Endothelial cell of umbilical vein (primary cell): ENCODE results near the gene PXK. TPM values are rescaled to one million over a fixed set of nuclear protein-coding genes. Genes with fewer than 3 reads are reported as not detected.

Experiments
- BruUV-seq: library from RNA; stranded (reverse); fragments of 400-500 nt; replicated peaks from 2 replicates; lab custom pipeline; 2021; lab: Mats Ljungman, UMichigan
- CTCF ChIA-PET: fragments of 300-600, 350-600 bp; sonication (Branson Sonifier 250); formaldehyde crosslinking; loops from one replicate; lab custom pipeline; 2021; ENCODE audit warnings: antibody characterized with exemption, inconsistent platforms; lab: Charles Lee
- POLR2A ChIA-PET: fragments of 300-600, 350-600 bp; sonication (Branson Sonifier 250); formaldehyde crosslinking; loops from one replicate; lab custom pipeline; 2021; ENCODE audit warnings: antibody characterized with exemption, inconsistent platforms; lab: Charles Lee
- DNase-seq: peaks from one replicate; pipeline ENCODE4 v3.0.0-alpha.2; 2011; ENCODE audit warnings: low read depth, low spot score
- FAIRE-seq: peaks from 2 replicates; lab custom pipeline; 2011; peaks lifted over from hg19 to GRCh38; lab: Jason Lieb, UNC
- H2AFZ ChIP-seq: 2 replicates; pipeline ENCODE4 v1.6.0; 2012; ENCODE audit warnings: low read depth, low read length, control low read depth, inconsistent platforms
- H3K27ac ChIP-seq: 2 replicates; pipeline ENCODE4 v1.5.1; 2011; ENCODE audit warnings: low read depth, mild to moderate bottlenecking, control low read depth, low read length, moderate library complexity; ENCODE audit not compliant: insufficient read depth
- H3K27me3 ChIP-seq, 2 experiments: 2 replicates each; pipeline versions ENCODE4 v1.6.0 to v1.6.1; 2011; ENCODE audit warnings: low read length in 2 of 2, mixed read lengths in 1 of 2; ENCODE audit not compliant: control insufficient read depth in 2 of 2, insufficient read depth in 2 of 2
- H3K36me3 ChIP-seq, 2 experiments: 2 replicates in 1 of 2; 3 replicates in 1 of 2; pipeline ENCODE4 v1.5.1; 2011; ENCODE audit warnings: low read length in 2 of 2, mild to moderate bottlenecking in 1 of 2, moderate library complexity in 1 of 2; ENCODE audit not compliant: control insufficient read depth in 2 of 2, insufficient read depth in 2 of 2; ENCODE audit errors: extremely low read depth in 1 of 2
- H3K4me1 ChIP-seq: 3 replicates; pipeline ENCODE4 v1.5.1; 2011; ENCODE audit warnings: mild to moderate bottlenecking, low read length; ENCODE audit not compliant: control insufficient read depth, insufficient read depth; ENCODE audit errors: extremely low read depth
- H3K4me2 ChIP-seq: 2 replicates; pipeline ENCODE4 v1.6.1; 2011; ENCODE audit warnings: low read length, control low read depth, mixed read lengths; ENCODE audit not compliant: insufficient read depth
- H3K4me3 ChIP-seq, 3 experiments: fragments of 200-600 bp in 1 of 3; sonication (generic), shearing (Covaris generic) in 1 of 3; replicated peaks in 1 of 3; 2 replicates each; pipeline ENCODE4 v1.5.1; 2011 to 2016; ENCODE audit warnings: control low read depth in 3 of 3, low read length in 3 of 3, mild to moderate bottlenecking in 2 of 3, inconsistent platforms in 1 of 3, low read depth in 1 of 3, moderate library complexity in 1 of 3; ENCODE audit not compliant: insufficient read depth in 1 of 3
- H3K79me2 ChIP-seq: 2 replicates; pipeline ENCODE4 v1.6.0; 2012; ENCODE audit warnings: low read length, inconsistent platforms; ENCODE audit not compliant: control insufficient read depth, insufficient read depth
- H3K9ac ChIP-seq: replicated peaks from 2 replicates; pipeline ENCODE3; 2011; ENCODE audit warnings: low read length, control low read depth; ENCODE audit not compliant: insufficient read depth; ENCODE audit errors: extremely low read depth
- H3K9me1 ChIP-seq: replicated peaks from 3 replicates; pipeline ENCODE4 v1.6.0; 2011; ENCODE audit warnings: mild to moderate bottlenecking, low read length; ENCODE audit not compliant: control insufficient read depth, insufficient read depth; ENCODE audit errors: extremely low read depth
- H3K9me3 ChIP-seq: replicated peaks from 2 replicates; pipeline ENCODE4 v1.5.1; 2012; ENCODE audit warnings: low read length, inconsistent platforms; ENCODE audit not compliant: control insufficient read depth, insufficient read depth
- H4K20me1 ChIP-seq: replicated peaks from 2 replicates; pipeline ENCODE3; 2011; ENCODE audit warnings: mild to moderate bottlenecking, low read length; ENCODE audit not compliant: control insufficient read depth, insufficient read depth; ENCODE audit errors: extremely low read depth
- FOS ChIP-seq: IDR thresholded peaks from 2 replicates; pipeline ENCODE4 v1.6.1; 2011; ENCODE audit warnings: mild to moderate bottlenecking, low read length, moderate library complexity, borderline replicate concordance; ENCODE audit not compliant: insufficient read depth
- GATA2 ChIP-seq: IDR thresholded peaks from 2 replicates; pipeline ENCODE4 v1.7.0; 2011; ENCODE audit warnings: low read depth, mild to moderate bottlenecking, moderate library complexity, mixed read lengths, low read length; ENCODE audit not compliant: insufficient read length, insufficient read depth
- JUN ChIP-seq: IDR thresholded peaks from 2 replicates; pipeline ENCODE4 v1.6.1; 2011; ENCODE audit warnings: borderline replicate concordance, low read depth; ENCODE audit not compliant: insufficient read length, insufficient read depth
- MAX ChIP-seq: IDR thresholded peaks from 2 replicates; pipeline ENCODE4 v1.6.1; 2011; ENCODE audit not compliant: insufficient read depth, insufficient read length
- MYC ChIP-seq: IDR thresholded peaks from one replicate; pipeline ENCODE4 v1.6.1; 2011; ENCODE audit warnings: mild to moderate bottlenecking, low read depth, low read length
- POLR2AphosphoS5 ChIP-seq: IDR thresholded peaks from 2 replicates; pipeline ENCODE4 v1.6.1; 2012; ENCODE audit warnings: low read depth, mild to moderate bottlenecking, control low read depth, low read length, moderate library complexity; ENCODE audit not compliant: insufficient read depth
- dilution Hi-C: fragments of 300-500 bp; cut with MboI; formaldehyde crosslinking; loops from one replicate; pipeline ENCODE4 v1.15.0; 2019; ENCODE audit warnings: low sequenced_read_pairs; ENCODE audit not compliant: extremely low pct_ligation_motif_present
- intact Hi-C: fragments of 100-400 bp; cut with micrococcal nuclease; formaldehyde crosslinking; loops from one replicate; pipeline ENCODE4 v1.10.0; 2022
- polyA plus RNA-seq, 4 experiments: library from polyadenylated mRNA; depleted of rRNA in 3 of 4; stranded (reverse) in 3 of 4; unstranded in 1 of 4; fragments of >200 nt; gene quantifications; 2 replicates each; pipeline versions ENCODE4 v1.2.1 to v1.2.3, GENCODE V29; 2011 to 2012; ENCODE audit warnings: missing spikeins in 1 of 4
- total RNA-seq: library from RNA; stranded (reverse); gene quantifications from 2 replicates; pipeline ENCODE4 v1.2.3, GENCODE V29; 2021
- TF ChIP-seq, protein P1 (sequence below), 2 donors: IDR thresholded peaks; 1 replicate in 1 of 2; 2 replicates in 1 of 2; pipeline ENCODE4 v1.5.1; 2011; ENCODE audit warnings: low read length in 2 of 2, mild to moderate bottlenecking in 2 of 2, moderate library complexity in 2 of 2, control low read depth in 1 of 2, inconsistent platforms in 1 of 2, low read depth in 1 of 2; ENCODE audit not compliant: insufficient read depth in 1 of 2; ENCODE audit errors: extremely low read depth in 1 of 2

Gene PXK
- total and polyA plus RNA-seq, 2 donors (not counting 3 experiments of a cell fraction or from before 2014, with no cell fraction given) = 11.3 to 14.6 TPM

DNA sequence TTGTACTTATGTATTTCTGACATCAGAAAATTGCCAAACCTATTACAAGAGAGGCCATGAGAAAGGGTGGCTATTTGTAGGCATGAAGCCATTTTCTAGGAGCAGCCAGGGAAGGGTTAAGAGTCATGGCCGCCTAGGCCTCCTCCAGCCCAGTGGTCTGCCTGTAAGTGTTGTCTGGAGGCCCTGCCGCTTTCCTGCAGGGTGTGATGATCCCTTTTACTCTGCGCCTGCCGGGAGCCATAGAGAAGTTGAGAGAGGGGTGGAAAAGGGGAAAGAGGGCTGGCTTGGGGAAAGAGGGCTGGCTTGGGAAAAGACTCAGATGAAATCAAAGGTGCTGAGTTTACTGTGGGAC lies 130.1 kb downstream of the PXK start:
- intact Hi-C loops = loop anchor here (1.0 kb wide), 2 partner anchors 28 to 69 kb away; no protein-coding TSS in a partner anchor
- CTCF ChIA-PET = no interaction called here

More for the DNA sequence above, 130.1 kb downstream of the PXK start:
- Histone ChIP-seq H4K20me1 (no peaks in the 10 kb centered on the region), H3K9me3 (no peaks in the 10 kb centered on the region), H3K9ac (no peak overlapping the region), H3K4me3 (no peak overlapping the region), H3K36me3 (no peaks in the 10 kb centered on the region), H3K9me1 (no peaks in the 10 kb centered on the region), H3K27me3 (no peaks in the 10 kb centered on the region), H3K4me1 (peaks cover 5% of the 10 kb centered on the region), H3K79me2 (no peaks in the 10 kb centered on the region), H2AFZ (no peak overlapping the region), H3K4me2 (no peak overlapping the region), H3K27ac (no peak overlapping the region)
- no peak for FAIRE-seq
- no peak for DNase-seq
- no peak for TF ChIP-seq MAX
- no peak for TF ChIP-seq GATA2
- no peak for TF ChIP-seq FOS
- TF ChIP-seq, protein P1, sequence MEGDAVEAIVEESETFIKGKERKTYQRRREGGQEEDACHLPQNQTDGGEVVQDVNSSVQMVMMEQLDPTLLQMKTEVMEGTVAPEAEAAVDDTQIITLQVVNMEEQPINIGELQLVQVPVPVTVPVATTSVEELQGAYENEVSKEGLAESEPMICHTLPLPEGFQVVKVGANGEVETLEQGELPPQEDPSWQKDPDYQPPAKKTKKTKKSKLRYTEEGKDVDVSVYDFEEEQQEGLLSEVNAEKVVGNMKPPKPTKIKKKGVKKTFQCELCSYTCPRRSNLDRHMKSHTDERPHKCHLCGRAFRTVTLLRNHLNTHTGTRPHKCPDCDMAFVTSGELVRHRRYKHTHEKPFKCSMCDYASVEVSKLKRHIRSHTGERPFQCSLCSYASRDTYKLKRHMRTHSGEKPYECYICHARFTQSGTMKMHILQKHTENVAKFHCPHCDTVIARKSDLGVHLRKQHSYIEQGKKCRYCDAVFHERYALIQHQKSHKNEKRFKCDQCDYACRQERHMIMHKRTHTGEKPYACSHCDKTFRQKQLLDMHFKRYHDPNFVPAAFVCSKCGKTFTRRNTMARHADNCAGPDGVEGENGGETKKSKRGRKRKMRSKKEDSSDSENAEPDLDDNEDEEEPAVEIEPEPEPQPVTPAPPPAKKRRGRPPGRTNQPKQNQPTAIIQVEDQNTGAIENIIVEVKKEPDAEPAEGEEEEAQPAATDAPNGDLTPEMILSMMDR (IDR thresholded peaks at IDR 0.05; ENCODE audit: extremely low read depth in 1 of 2, insufficient read depth in 1 of 2, low read depth in 1 of 2, low read length in 2 of 2) = no peak
- TF ChIP-seq JUN = no peak
- no peak for TF ChIP-seq MYC
- TF ChIP-seq POLR2AphosphoS5 = no peak
- no TSS peak for BruUV-seq
- dilution Hi-C loops = no loop called here
- POLR2A ChIA-PET = no interaction called here
